Thyroid gland (tissue), 4 donors: ENCODE results near the gene MORN5.

Experiments used
- CTCF ChIP-seq, 6 experiments: fragments of 200-600 bp in 3 of 6; fragments of 450-650 bp in 3 of 6; sonication (generic) in 3 of 6; IDR thresholded peaks; one replicate each; pipeline ENCODE4 v1.5.1; 2016 to 2019; ENCODE audit warnings: antibody characterized with exemption in 6 of 6, mild to moderate bottlenecking in 2 of 6, inconsistent platforms in 1 of 6, moderate library complexity in 1 of 6
- POLR2A ChIP-seq, 2 donors: fragments of 450-650 bp; IDR thresholded peaks; one replicate each; pipeline ENCODE4 v1.6.1; 2017; ENCODE audit warnings: antibody characterized with exemption in 2 of 2, mild to moderate bottlenecking in 2 of 2, moderate library complexity in 1 of 2

- TF ChIP-seq CTCF (IDR thresholded peaks at IDR 0.05) (no peak), POLR2A (IDR thresholded peaks at IDR 0.05) (no peak)
These were observed 36.2 kb downstream of the MORN5 start for GRCh38 chr9:122195875-122196274.
